Rectal smooth muscle tissue (tissue), 1 donor: ENCODE results near the gene BORCS5.
"Not testable (repeated sequence)": the region's sequence is repeated elsewhere in the genome, so short reads cannot be mapped to it uniquely, and the experiment has no call there.

Experiments
- H3K27ac ChIP-seq: one replicate; pipeline ENCODE4 v1.7.0; 2013; ENCODE audit warnings: low read depth, low read length, inconsistent platforms
- H3K27me3 ChIP-seq: one replicate; pipeline ENCODE4 v1.7.0; 2013; ENCODE audit warnings: low read length; ENCODE audit not compliant: control insufficient read depth, insufficient read depth
- H3K36me3 ChIP-seq: one replicate; pipeline ENCODE4 v1.7.0; 2013; ENCODE audit warnings: low read length; ENCODE audit not compliant: control insufficient read depth, insufficient read depth
- H3K4me1 ChIP-seq: one replicate; pipeline ENCODE4 v1.7.0; 2013; ENCODE audit warnings: low read length; ENCODE audit not compliant: control insufficient read depth, insufficient read depth
- H3K4me3 ChIP-seq: one replicate; pipeline ENCODE4 v1.7.0; 2013; ENCODE audit warnings: low read length
- H3K9ac ChIP-seq: one replicate; pipeline ENCODE4 v1.7.0; 2013; ENCODE audit warnings: low read length

BORCS5 gene

GRCh38 chr12:12467264-12467663, 110.4 kb downstream of the BORCS5 start:
- Histone ChIP-seq H3K27ac (no peak overlapping the region), H3K4me3 (no peak overlapping the region), H3K36me3 (no peaks in the 10 kb centered on the region), H3K4me1 (no peaks in the 10 kb centered on the region), H3K27me3 (no peaks in the 10 kb centered on the region), H3K9ac (no peak overlapping the region)

DNA sequence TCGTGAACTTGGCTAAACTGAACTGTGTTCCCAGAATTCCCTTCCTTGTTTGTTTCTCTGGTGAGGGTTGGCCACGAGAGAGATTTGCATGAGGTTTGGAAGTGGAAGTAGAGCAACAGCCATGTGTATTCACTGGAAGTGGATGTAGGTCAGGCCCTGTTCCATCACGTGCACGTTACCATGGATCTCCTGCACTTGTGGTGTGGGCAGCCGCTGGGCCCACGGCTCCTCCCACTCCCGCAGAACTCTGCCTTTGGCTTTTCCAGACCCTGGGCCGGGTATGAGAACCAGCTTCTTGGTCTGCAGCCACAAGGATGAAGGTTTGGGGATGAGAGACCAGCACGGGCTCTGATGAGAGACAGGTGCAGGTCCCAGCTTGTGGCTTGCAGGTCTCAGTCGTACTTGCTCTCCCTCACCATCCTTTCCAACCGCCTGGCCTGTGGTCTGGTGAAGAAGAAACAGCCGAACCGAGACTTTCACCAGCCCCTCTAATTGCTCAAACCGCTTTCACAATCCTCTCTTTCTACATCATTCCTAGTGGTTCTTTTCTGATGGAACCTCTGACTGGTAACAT, 110.9 kb downstream of the BORCS5 start:
- Histone ChIP-seq H3K4me3 (no peak overlapping the region), H3K27me3 (no peaks in the 10 kb centered on the region), H3K4me1 (no peaks in the 10 kb centered on the region), H3K9ac (no peak overlapping the region), H3K27ac (no peak overlapping the region), H3K36me3 (no peaks in the 10 kb centered on the region)

- Histone ChIP-seq H3K27ac (no peak overlapping the region), H3K4me1 (no peaks in the 10 kb centered on the region), H3K4me3 (no peak overlapping the region), H3K36me3 (no peaks in the 10 kb centered on the region), H3K9ac (no peak overlapping the region), H3K27me3 (no peaks in the 10 kb centered on the region)
Measured at GRCh38 chr12:12468575-12468974, 111.7 kb downstream of the BORCS5 start.

DNA sequence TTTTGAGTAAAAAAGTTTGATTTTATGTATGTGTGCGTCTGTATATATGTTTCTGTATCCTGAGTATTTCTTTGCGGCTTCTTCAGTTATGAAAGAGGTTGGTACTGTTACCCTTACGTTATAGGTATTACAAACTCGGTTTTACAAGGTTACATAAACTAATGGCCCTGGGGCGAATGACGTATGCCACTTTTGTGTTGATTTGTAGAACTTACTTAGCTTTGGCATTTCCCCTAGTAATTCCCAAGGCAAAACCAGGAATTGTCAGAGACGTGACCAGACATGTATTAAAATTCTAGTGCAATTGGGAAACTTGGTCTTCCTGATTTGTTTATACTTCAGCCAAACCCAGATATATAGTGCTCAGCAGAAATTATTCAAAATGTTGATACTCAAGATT, 112.5 kb downstream of the BORCS5 start:
- Histone ChIP-seq H3K27me3 (no peaks in the 10 kb centered on the region), H3K4me3 (no peak overlapping the region), H3K36me3 (no peaks in the 10 kb centered on the region), H3K4me1 (no peaks in the 10 kb centered on the region), H3K9ac (no peak overlapping the region), H3K27ac (no peak overlapping the region)

DNA sequence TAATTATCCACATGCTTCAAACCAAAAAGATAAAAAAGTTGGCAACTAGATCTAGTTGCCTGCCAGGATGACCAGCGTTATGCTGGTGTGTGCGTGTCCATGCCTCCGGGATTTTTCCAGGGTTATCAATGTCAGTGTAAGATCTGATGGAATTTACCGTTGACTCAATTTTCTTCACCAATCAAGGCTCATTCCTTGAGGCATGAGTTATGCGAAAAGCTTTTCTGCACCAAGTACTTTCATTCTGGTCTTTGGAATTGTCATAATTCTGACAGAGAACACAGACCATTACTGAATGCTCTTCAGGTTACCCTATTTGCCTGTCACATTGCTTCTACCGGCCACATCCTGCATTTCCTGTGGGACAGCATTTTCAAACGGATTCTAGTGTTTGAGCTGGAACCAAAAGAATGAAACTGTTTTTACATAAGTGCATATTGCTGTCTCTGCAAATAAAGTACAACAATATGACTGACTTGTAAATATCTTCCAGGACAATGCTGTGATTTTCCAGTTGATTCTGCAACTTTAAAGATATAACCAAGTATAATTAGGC, 114.0 kb downstream of the BORCS5 start:
- Histone ChIP-seq H3K4me3 (no peak overlapping the region), H3K9ac (no peak overlapping the region), H3K27me3 (no peaks in the 10 kb centered on the region), H3K4me1 (no peaks in the 10 kb centered on the region), H3K36me3 (no peaks in the 10 kb centered on the region), H3K27ac (no peak overlapping the region)

- H3K27me3 ChIP-seq, H3K9ac ChIP-seq, H3K4me1 ChIP-seq, H3K4me3 ChIP-seq, H3K36me3 ChIP-seq, H3K27ac ChIP-seq: not testable (repeated sequence)
Measured at GRCh38 chr12:12471982-12472961, 115.4 kb downstream of the BORCS5 start.

GRCh38 chr12:12473223-12473622, 116.3 kb downstream of the BORCS5 start:
- Histone ChIP-seq H3K4me3 (no peak overlapping the region), H3K4me1 (no peaks in the 10 kb centered on the region), H3K27me3 (no peaks in the 10 kb centered on the region), H3K36me3 (peaks cover 9% of the 10 kb centered on the region), H3K9ac (no peak overlapping the region), H3K27ac (no peak overlapping the region)

DNA sequence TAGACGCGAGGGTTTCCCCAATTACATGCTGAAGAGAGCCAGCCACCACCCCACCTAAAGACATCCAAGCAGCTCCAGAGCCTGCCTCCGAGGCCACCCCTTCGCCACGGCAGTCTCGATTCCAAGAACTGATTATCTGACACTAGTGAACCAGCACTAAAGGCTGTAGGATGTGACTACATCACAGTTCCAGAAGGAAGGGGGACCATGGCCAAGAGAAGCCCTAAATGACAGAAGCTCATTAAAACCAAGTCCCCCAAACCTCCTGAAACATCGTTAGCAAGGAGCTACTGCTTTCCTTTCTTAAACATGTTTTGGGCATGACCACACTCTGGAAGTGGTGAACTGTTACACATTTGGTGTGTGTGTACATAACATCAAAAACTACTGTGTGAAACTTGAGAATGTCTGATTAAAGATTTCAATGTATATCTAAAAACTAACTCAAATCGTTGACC, 117.6 kb downstream of the BORCS5 start:
- Histone ChIP-seq H3K4me1 (no peaks in the 10 kb centered on the region), H3K4me3 (no peak overlapping the region), H3K36me3 (peaks cover 9% of the 10 kb centered on the region), H3K27me3 (no peaks in the 10 kb centered on the region), H3K9ac (no peak overlapping the region), H3K27ac (no peak overlapping the region)

DNA sequence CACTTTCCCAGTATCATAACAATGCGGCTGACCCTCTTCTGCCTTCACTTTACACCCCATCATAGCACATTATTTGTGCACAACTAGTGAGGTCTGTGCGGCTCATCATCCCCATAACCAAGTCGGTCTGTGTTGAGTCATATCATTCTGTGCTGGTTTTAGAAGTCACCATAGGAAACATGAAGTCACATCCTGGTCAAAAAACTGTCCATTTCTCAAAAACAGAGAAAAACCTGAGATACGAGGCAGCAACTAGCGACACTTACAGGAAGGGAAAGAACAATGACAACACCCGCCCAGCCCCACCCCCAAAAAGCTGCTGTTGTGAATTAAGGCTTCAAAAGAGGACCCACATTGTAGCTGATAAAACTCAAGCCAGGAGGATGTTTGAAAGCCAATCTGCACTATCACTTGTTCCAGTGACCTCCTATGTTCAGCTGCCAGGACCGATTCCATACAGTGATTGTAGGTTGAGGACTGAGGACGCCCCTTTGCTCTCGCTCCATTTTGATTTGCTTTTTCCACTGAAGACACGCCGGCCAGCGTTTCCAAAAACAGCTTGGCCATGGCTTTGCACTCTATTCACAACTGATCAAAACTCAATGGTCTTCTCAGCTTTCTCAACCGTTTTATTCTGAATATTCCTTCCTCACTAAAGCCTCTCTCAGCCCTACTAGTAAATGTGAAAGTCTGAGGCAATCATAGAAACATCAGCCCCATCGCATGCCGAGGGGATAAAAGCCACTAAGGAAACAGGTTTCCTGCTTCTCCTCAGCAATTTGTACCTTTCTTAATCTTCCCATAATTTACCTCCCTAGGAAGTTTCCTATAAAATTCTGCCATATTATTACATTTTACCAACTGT, 118.3 kb downstream of the BORCS5 start:
- Histone ChIP-seq H3K4me1 (no peaks in the 10 kb centered on the region), H3K4me3 (no peak overlapping the region), H3K9ac (no peak overlapping the region), H3K27ac (no peak overlapping the region), H3K36me3 (peaks cover 10% of the 10 kb centered on the region), H3K27me3 (no peaks in the 10 kb centered on the region)

- Histone ChIP-seq H3K27ac (no peak overlapping the region), H3K36me3 (peaks cover 15% of the 10 kb centered on the region), H3K4me1 (no peaks in the 10 kb centered on the region), H3K27me3 (no peaks in the 10 kb centered on the region), H3K4me3 (no peak overlapping the region), H3K9ac (no peak overlapping the region)
Measured at GRCh38 chr12:12476857-12477531, 120.1 kb downstream of the BORCS5 start.

DNA sequence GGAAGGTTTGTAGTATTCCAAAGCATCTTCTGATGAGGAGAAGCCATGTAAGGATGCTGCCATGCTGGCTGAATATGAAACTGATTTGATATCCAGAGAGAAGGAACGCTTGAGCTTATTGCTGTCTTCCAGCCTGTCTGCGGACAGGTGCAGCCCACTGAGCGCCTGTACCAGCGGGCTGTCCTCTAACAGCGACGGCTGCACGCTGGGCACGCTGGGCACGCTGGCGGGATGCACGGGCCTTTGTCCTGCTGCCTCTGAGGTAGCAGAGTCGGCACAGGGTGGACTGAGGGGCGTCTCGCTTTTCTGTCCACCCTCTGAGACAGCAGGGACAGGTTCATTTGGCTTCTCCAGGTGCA, 120.6 kb downstream of the BORCS5 start:
- H3K36me3 ChIP-seq: peaks cover 15% of the 10 kb centered on the region
- no peak overlapping the region for H3K27ac ChIP-seq
- no peaks in the 10 kb centered on the region for H3K4me1 ChIP-seq
- H3K27me3 ChIP-seq: no peaks in the 10 kb centered on the region
- H3K9ac ChIP-seq: no peak overlapping the region
- H3K4me3 ChIP-seq: no peak overlapping the region
